GM23338 (cell line): ENCODE results near the gene HENMT1. TPM values are rescaled to one million over a fixed set of nuclear protein-coding genes. Genes with fewer than 3 reads are reported as not detected.

Experiments
- ATAC-seq: fragments of 200-7000 bp; cut with Tn5 transposase; 3 replicates; pipeline ENCODE4 v1.9.1; 2020
- DNase-seq: peaks from one replicate; pipeline ENCODE4 v3.0.0-alpha.2; 2015; ENCODE audit warnings: low spot score
- H2AFZ ChIP-seq: fragments of 200-600 bp; sonication (generic); 2 replicates; pipeline ENCODE4 v1.8.0; 2016; ENCODE audit warnings: antibody characterized with exemption, mild to moderate bottlenecking, moderate library complexity
- H3F3A ChIP-seq: fragments of 200-600 bp; sonication (generic); replicated peaks from 2 replicates; pipeline ENCODE4 v1.8.0; 2017; ENCODE audit warnings: antibody characterized with exemption, mixed run types, low read depth
- H3K27ac ChIP-seq: fragments of 200-600 bp; sonication (generic); 2 replicates; pipeline ENCODE4 v1.6.1; 2016; ENCODE audit warnings: low read depth
- H3K27me3 ChIP-seq: fragments of 200-600 bp; sonication (generic); 2 replicates; pipeline ENCODE4 v1.8.0; 2016; ENCODE audit warnings: mild to moderate bottlenecking, mixed run types, moderate library complexity; ENCODE audit not compliant: insufficient read depth
- H3K36me3 ChIP-seq: fragments of 200-600 bp; sonication (generic); 2 replicates; pipeline ENCODE4 v1.8.0; 2016; ENCODE audit warnings: mild to moderate bottlenecking; ENCODE audit not compliant: insufficient read depth
- H3K4me1 ChIP-seq: fragments of 200-600 bp; sonication (generic); 2 replicates; pipeline ENCODE4 v1.8.0; 2016; ENCODE audit warnings: mild to moderate bottlenecking, moderate library complexity; ENCODE audit not compliant: insufficient read depth
- H3K4me2 ChIP-seq: fragments of 200-600 bp; sonication (generic); 2 replicates; pipeline ENCODE4 v1.7.1; 2017; ENCODE audit warnings: mixed run types
- H3K4me3 ChIP-seq: fragments of 200-600 bp; sonication (generic); 2 replicates; pipeline ENCODE4 v1.6.1; 2016; ENCODE audit warnings: mixed run types
- H3K79me2 ChIP-seq: fragments of 200-600 bp; sonication (generic); replicated peaks from 2 replicates; pipeline ENCODE4 v1.8.0; 2017; ENCODE audit warnings: mild to moderate bottlenecking; ENCODE audit not compliant: insufficient read depth
- H3K9me2 ChIP-seq: fragments of 200-600 bp; sonication (generic); 2 replicates; pipeline ENCODE4 v1.8.0; 2017; ENCODE audit not compliant: insufficient read depth
- H4K20me1 ChIP-seq: fragments of 200-600 bp; sonication (generic); replicated peaks from 2 replicates; pipeline ENCODE4 v1.8.0; 2017; ENCODE audit warnings: mild to moderate bottlenecking; ENCODE audit not compliant: insufficient read depth
- H3K27ac Mint-ChIP-seq: 2 replicates; pipeline ENCODE4 v1.8.0; 2020; ENCODE audit warnings: inconsistent platforms, mild to moderate bottlenecking, moderate library complexity, mixed read lengths
- H3K27me3 Mint-ChIP-seq: 3 replicates; pipeline ENCODE4 v1.8.0; 2022; ENCODE audit warnings: low read depth, mild to moderate bottlenecking, moderate library complexity, mixed read lengths, inconsistent platforms; ENCODE audit not compliant: insufficient read depth, poor library complexity
- H3K36me3 Mint-ChIP-seq: 3 replicates; pipeline ENCODE4 v1.8.0; 2021; ENCODE audit warnings: low read depth, mild to moderate bottlenecking, inconsistent platforms, moderate library complexity, mixed read lengths
- H3K4me1 Mint-ChIP-seq: 3 replicates; pipeline ENCODE4 v1.8.0; 2020; ENCODE audit warnings: mild to moderate bottlenecking, inconsistent platforms, mixed read lengths
- H3K4me3 Mint-ChIP-seq: 3 replicates; pipeline ENCODE4 v1.8.0; 2021; ENCODE audit warnings: moderate library complexity, mild to moderate bottlenecking, inconsistent platforms, mixed read lengths
- H3K9me3 Mint-ChIP-seq: 3 replicates; pipeline ENCODE4 v1.8.0; 2020; ENCODE audit warnings: moderate library complexity, mild to moderate bottlenecking, inconsistent platforms, mixed read lengths
- CREB1 ChIP-seq: fragments of 250-450 bp; sonication (Bioruptor Pico); IDR thresholded peaks from 2 replicates; pipeline ENCODE4 v1.5.0; 2020; ENCODE audit warnings: low read depth, mild to moderate bottlenecking, moderate library complexity
- EZH2 ChIP-seq: fragments of 200-600 bp; sonication (generic); IDR thresholded peaks from one replicate; pipeline ENCODE4 v1.8.0; 2017; ENCODE audit warnings: antibody characterized with exemption, mild to moderate bottlenecking, low read depth; ENCODE audit not compliant: unreplicated experiment
- EZH2phosphoT487 ChIP-seq: fragments of 200-600 bp; sonication (generic); IDR thresholded peaks from one replicate; pipeline ENCODE4 v1.8.1; 2018; ENCODE audit warnings: antibody characterized with exemption; ENCODE audit not compliant: unreplicated experiment
- JUNB ChIP-seq: IDR thresholded peaks from one replicate; pipeline ENCODE4 v1.6.1; 2016; ENCODE audit warnings: antibody characterized with exemption; ENCODE audit not compliant: unreplicated experiment
- NANOG ChIP-seq: IDR thresholded peaks from 2 replicates; pipeline ENCODE4 v1.6.1; 2016; ENCODE audit warnings: antibody characterized with exemption, borderline replicate concordance
- POLR2AphosphoS5 ChIP-seq: IDR thresholded peaks from 2 replicates; pipeline ENCODE4 v1.6.1; 2016; ENCODE audit warnings: antibody characterized with exemption, low read depth
- STAT1 ChIP-seq: IDR thresholded peaks from one replicate; pipeline ENCODE4 v1.6.1; 2016; ENCODE audit warnings: antibody characterized with exemption; ENCODE audit not compliant: unreplicated experiment
- ZNF114 ChIP-seq: fragments of 250-450 bp; sonication (Bioruptor Pico); IDR thresholded peaks from 2 replicates; pipeline ENCODE4 v1.5.0; 2020; ENCODE audit warnings: mild to moderate bottlenecking, moderate library complexity
- ZNF331 ChIP-seq: fragments of 250-450 bp; sonication (Bioruptor Pico); IDR thresholded peaks from 2 replicates; pipeline ENCODE4 v1.5.0; 2020; ENCODE audit warnings: low read depth, mild to moderate bottlenecking, moderate library complexity
- polyA plus RNA-seq: library from polyadenylated mRNA; unstranded; fragments of >200 nt; fragmentation: Nextera tagmentation; extraction: Ambion mirVana; gene quantifications from 2 replicates; pipeline ENCODE4 v1.2.1, GENCODE V29; 2016
- total RNA-seq: library from RNA; depleted of rRNA; stranded (reverse); fragments of >200 nt; shearing (Covaris generic); gene quantifications from 2 replicates; pipeline ENCODE4 v1.2.3, GENCODE V29; 2014
- TF ChIP-seq, protein P1 (sequence below), 2 experiments: fragments of 200-600 bp in 1 of 2; sonication (generic) in 1 of 2; conservative IDR thresholded peaks; 2 replicates each; pipeline versions ENCODE4 v1.5.1 to v1.6.1; 2016 to 2017; ENCODE audit warnings: antibody characterized with exemption in 2 of 2, low read depth in 2 of 2, mild to moderate bottlenecking in 2 of 2, moderate library complexity in 1 of 2
- TF ChIP-seq, protein P2 (sequence below): fragments of 250-450 bp; sonication (Bioruptor Pico); IDR thresholded peaks from 2 replicates; pipeline ENCODE4 v1.5.0; 2020; ENCODE audit warnings: mild to moderate bottlenecking, moderate library complexity
- TF ChIP-seq, protein P3 (sequence below): IDR thresholded peaks from one replicate; pipeline ENCODE4 v1.6.1; 2018; ENCODE audit warnings: antibody characterized with exemption; ENCODE audit not compliant: unreplicated experiment
- TF ChIP-seq, protein P4 (sequence below): IDR thresholded peaks from 2 replicates; pipeline ENCODE4 v1.6.1; 2016; ENCODE audit warnings: antibody characterized with exemption

Gene HENMT1
- total and polyA plus RNA-seq, 2 experiments from 2014 or later = 4.7 to 9.7 TPM

DNA sequence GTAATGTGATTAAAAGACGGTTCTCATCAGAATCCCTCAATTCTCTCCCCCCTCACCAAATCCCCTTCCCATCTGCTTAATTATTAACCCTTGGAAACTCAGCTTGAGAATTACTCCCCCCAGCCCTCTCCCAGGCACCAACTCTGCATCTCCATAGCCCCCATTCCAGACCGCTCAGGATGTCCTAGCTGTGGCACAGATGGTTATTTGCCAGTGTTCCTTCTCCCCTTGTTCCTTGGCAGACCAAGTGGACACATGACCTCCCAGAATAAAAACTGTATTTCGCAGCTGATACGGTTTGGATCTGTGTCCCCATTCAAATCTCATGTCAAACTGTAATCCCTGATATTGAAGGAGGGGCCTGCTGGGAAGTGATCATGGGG lies 14.6 kb downstream of the HENMT1 start:
- TF ChIP-seq EZH2phosphoT487 = no peak
- TF ChIP-seq CREB1 (CRISPR knock-in tag) = no peak
- no peak for TF ChIP-seq NANOG
- TF ChIP-seq JUNB = no peak
- TF ChIP-seq, protein P1, sequence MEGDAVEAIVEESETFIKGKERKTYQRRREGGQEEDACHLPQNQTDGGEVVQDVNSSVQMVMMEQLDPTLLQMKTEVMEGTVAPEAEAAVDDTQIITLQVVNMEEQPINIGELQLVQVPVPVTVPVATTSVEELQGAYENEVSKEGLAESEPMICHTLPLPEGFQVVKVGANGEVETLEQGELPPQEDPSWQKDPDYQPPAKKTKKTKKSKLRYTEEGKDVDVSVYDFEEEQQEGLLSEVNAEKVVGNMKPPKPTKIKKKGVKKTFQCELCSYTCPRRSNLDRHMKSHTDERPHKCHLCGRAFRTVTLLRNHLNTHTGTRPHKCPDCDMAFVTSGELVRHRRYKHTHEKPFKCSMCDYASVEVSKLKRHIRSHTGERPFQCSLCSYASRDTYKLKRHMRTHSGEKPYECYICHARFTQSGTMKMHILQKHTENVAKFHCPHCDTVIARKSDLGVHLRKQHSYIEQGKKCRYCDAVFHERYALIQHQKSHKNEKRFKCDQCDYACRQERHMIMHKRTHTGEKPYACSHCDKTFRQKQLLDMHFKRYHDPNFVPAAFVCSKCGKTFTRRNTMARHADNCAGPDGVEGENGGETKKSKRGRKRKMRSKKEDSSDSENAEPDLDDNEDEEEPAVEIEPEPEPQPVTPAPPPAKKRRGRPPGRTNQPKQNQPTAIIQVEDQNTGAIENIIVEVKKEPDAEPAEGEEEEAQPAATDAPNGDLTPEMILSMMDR (conservative IDR thresholded peaks at IDR 0.05; ENCODE audit: low read depth in 2 of 2) = no peak
- no peak for TF ChIP-seq ZNF114 (CRISPR knock-in tag)
- TF ChIP-seq, protein P2, sequence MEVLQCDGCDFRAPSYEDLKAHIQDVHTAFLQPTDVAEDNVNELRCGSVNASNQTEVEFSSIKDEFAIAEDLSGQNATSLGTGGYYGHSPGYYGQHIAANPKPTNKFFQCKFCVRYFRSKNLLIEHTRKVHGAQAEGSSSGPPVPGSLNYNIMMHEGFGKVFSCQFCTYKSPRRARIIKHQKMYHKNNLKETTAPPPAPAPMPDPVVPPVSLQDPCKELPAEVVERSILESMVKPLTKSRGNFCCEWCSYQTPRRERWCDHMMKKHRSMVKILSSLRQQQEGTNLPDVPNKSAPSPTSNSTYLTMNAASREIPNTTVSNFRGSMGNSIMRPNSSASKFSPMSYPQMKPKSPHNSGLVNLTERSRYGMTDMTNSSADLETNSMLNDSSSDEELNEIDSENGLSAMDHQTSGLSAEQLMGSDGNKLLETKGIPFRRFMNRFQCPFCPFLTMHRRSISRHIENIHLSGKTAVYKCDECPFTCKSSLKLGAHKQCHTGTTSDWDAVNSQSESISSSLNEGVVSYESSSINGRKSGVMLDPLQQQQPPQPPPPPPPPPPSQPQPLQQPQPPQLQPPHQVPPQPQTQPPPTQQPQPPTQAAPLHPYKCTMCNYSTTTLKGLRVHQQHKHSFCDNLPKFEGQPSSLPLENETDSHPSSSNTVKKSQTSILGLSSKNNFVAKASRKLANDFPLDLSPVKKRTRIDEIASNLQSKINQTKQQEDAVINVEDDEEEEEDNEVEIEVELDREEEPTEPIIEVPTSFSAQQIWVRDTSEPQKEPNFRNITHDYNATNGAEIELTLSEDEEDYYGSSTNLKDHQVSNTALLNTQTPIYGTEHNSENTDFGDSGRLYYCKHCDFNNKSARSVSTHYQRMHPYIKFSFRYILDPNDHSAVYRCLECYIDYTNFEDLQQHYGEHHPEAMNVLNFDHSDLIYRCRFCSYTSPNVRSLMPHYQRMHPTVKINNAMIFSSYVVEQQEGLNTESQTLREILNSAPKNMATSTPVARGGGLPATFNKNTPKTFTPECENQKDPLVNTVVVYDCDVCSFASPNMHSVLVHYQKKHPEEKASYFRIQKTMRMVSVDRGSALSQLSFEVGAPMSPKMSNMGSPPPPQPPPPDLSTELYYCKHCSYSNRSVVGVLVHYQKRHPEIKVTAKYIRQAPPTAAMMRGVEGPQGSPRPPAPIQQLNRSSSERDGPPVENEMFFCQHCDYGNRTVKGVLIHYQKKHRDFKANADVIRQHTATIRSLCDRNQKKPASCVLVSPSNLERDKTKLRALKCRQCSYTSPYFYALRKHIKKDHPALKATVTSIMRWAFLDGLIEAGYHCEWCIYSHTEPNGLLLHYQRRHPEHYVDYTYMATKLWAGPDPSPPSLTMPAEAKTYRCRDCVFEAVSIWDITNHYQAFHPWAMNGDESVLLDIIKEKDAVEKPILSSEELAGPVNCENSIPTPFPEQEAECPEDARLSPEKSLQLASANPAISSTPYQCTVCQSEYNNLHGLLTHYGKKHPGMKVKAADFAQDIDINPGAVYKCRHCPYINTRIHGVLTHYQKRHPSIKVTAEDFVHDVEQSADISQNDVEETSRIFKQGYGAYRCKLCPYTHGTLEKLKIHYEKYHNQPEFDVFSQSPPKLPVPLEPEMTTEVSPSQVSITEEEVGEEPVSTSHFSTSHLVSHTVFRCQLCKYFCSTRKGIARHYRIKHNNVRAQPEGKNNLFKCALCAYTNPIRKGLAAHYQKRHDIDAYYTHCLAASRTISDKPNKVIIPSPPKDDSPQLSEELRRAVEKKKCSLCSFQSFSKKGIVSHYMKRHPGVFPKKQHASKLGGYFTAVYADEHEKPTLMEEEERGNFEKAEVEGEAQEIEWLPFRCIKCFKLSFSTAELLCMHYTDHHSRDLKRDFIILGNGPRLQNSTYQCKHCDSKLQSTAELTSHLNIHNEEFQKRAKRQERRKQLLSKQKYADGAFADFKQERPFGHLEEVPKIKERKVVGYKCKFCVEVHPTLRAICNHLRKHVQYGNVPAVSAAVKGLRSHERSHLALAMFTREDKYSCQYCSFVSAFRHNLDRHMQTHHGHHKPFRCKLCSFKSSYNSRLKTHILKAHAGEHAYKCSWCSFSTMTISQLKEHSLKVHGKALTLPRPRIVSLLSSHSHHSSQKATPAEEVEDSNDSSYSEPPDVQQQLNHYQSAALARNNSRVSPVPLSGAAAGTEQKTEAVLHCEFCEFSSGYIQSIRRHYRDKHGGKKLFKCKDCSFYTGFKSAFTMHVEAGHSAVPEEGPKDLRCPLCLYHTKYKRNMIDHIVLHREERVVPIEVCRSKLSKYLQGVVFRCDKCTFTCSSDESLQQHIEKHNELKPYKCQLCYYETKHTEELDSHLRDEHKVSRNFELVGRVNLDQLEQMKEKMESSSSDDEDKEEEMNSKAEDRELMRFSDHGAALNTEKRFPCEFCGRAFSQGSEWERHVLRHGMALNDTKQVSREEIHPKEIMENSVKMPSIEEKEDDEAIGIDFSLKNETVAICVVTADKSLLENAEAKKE (CRISPR knock-in tag) = no peak
- no peak for TF ChIP-seq POLR2AphosphoS5
- no peak for TF ChIP-seq ZNF331 (CRISPR knock-in tag)
- TF ChIP-seq STAT1 = no peak
- TF ChIP-seq, protein P3, sequence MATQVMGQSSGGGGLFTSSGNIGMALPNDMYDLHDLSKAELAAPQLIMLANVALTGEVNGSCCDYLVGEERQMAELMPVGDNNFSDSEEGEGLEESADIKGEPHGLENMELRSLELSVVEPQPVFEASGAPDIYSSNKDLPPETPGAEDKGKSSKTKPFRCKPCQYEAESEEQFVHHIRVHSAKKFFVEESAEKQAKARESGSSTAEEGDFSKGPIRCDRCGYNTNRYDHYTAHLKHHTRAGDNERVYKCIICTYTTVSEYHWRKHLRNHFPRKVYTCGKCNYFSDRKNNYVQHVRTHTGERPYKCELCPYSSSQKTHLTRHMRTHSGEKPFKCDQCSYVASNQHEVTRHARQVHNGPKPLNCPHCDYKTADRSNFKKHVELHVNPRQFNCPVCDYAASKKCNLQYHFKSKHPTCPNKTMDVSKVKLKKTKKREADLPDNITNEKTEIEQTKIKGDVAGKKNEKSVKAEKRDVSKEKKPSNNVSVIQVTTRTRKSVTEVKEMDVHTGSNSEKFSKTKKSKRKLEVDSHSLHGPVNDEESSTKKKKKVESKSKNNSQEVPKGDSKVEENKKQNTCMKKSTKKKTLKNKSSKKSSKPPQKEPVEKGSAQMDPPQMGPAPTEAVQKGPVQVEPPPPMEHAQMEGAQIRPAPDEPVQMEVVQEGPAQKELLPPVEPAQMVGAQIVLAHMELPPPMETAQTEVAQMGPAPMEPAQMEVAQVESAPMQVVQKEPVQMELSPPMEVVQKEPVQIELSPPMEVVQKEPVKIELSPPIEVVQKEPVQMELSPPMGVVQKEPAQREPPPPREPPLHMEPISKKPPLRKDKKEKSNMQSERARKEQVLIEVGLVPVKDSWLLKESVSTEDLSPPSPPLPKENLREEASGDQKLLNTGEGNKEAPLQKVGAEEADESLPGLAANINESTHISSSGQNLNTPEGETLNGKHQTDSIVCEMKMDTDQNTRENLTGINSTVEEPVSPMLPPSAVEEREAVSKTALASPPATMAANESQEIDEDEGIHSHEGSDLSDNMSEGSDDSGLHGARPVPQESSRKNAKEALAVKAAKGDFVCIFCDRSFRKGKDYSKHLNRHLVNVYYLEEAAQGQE = no peak
- no peak for TF ChIP-seq EZH2
- TF ChIP-seq, protein P4, sequence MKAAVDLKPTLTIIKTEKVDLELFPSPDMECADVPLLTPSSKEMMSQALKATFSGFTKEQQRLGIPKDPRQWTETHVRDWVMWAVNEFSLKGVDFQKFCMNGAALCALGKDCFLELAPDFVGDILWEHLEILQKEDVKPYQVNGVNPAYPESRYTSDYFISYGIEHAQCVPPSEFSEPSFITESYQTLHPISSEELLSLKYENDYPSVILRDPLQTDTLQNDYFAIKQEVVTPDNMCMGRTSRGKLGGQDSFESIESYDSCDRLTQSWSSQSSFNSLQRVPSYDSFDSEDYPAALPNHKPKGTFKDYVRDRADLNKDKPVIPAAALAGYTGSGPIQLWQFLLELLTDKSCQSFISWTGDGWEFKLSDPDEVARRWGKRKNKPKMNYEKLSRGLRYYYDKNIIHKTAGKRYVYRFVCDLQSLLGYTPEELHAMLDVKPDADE = no peak
- H3K4me1 ChIP-seq = no peaks in the 10 kb centered on the region
- H3K36me3 ChIP-seq = no peaks in the 10 kb centered on the region
- no peak overlapping the region; the same call in 1 of the 2 replicates for H3K4me2 ChIP-seq
- no peaks in the 10 kb centered on the region for H3K36me3 Mint-ChIP-seq
- H3K27ac ChIP-seq = no peak overlapping the region
- H3K4me1 Mint-ChIP-seq = peaks cover 9% of the 10 kb centered on the region
- no peaks in the 10 kb centered on the region for H3K27me3 ChIP-seq
- H3K27ac Mint-ChIP-seq = no peak overlapping the region
- H3K4me3 ChIP-seq = no peak overlapping the region
- no peak overlapping the region for H3K4me3 Mint-ChIP-seq
- H3K9me2 ChIP-seq = no peaks in the 10 kb centered on the region
- ATAC-seq (no peak), DNase-seq (no peak)
- no peaks in the 10 kb centered on the region for H3K9me3 Mint-ChIP-seq
- peaks cover 2% of the 10 kb centered on the region for H3K27me3 Mint-ChIP-seq
- no peaks in the 10 kb centered on the region for H3F3A ChIP-seq
- H4K20me1 ChIP-seq = no peaks in the 10 kb centered on the region
- H3K79me2 ChIP-seq = no peaks in the 10 kb centered on the region
- H2AFZ ChIP-seq = no peak overlapping the region
